H1 (cell line): Measurements from ENCODE around the gene TUT7. TPM values are rescaled to one million over a fixed set of nuclear protein-coding genes. Genes with fewer than 3 reads are reported as not detected.

Experiments
- CEBPB ChIP-seq: IDR thresholded peaks from 2 replicates; pipeline ENCODE4 v1.6.1; 2012; ENCODE audit warnings: low read depth, low read length
- EZH2 ChIP-seq: fragments of 200-600 bp; sonication (generic); IDR thresholded peaks from 2 replicates; pipeline ENCODE4 v1.7.1; 2012; ENCODE audit warnings: low read depth, mild to moderate bottlenecking, moderate library complexity, low read length, inconsistent platforms; ENCODE audit not compliant: severe bottlenecking
- JUND ChIP-seq: IDR thresholded peaks from 2 replicates; pipeline ENCODE4 v1.6.1; 2011; ENCODE audit warnings: mild to moderate bottlenecking, improper control_type of control experiment, low read length
- NANOG ChIP-seq: IDR thresholded peaks from 2 replicates; pipeline ENCODE4 v1.6.1; 2011; ENCODE audit warnings: low read length, low read depth, mild to moderate bottlenecking, inconsistent platforms; ENCODE audit not compliant: insufficient read depth, poor library complexity, severe bottlenecking
- POU5F1 ChIP-seq: IDR thresholded peaks from 2 replicates; pipeline ENCODE4 v1.6.1; 2011; ENCODE audit warnings: low read depth, mild to moderate bottlenecking, low read length, moderate library complexity
- RAD21 ChIP-seq, 2 experiments: IDR thresholded peaks in 1 of 2; conservative IDR thresholded peaks in 1 of 2; 2 replicates each; pipeline ENCODE4 v1.6.1; 2011; ENCODE audit warnings: low read depth in 2 of 2, low read length in 2 of 2, improper control_type of control experiment in 1 of 2, inconsistent platforms in 1 of 2, mild to moderate bottlenecking in 1 of 2, moderate library complexity in 1 of 2
- RFX5 ChIP-seq: IDR thresholded peaks from 2 replicates; pipeline ENCODE4 v1.6.1; 2011; ENCODE audit warnings: low read depth, low read length, improper control_type of control experiment, borderline replicate concordance
- RXRA ChIP-seq: IDR thresholded peaks from 2 replicates; pipeline ENCODE4 v1.6.1; 2011; ENCODE audit warnings: low read depth, mild to moderate bottlenecking, low read length, moderate library complexity; ENCODE audit not compliant: insufficient read depth
- SP4 ChIP-seq: IDR thresholded peaks from 2 replicates; pipeline ENCODE4 v1.6.1; 2012; ENCODE audit warnings: low read length, inconsistent platforms
- SRF ChIP-seq: IDR thresholded peaks from 2 replicates; pipeline ENCODE4 v1.6.1; 2011; ENCODE audit warnings: mild to moderate bottlenecking, low read depth, low read length, moderate library complexity
- ZNF274 ChIP-seq: IDR thresholded peaks from 2 replicates; pipeline ENCODE4 v1.7.0; 2012; ENCODE audit warnings: low read length, borderline replicate concordance; ENCODE audit errors: extremely low read depth
- polyA plus RNA-seq, 7 experiments: library from polyadenylated mRNA; depleted of rRNA in 3 of 7; stranded (reverse) in 5 of 7; unstranded in 2 of 7; fragments of >200 nt in 5 of 7; fragments of 200-250 nt in 2 of 7; gene quantifications; 1 replicate in 5 of 7; 2 replicates in 1 of 7; 4 replicates in 1 of 7; pipeline versions ENCODE4 v1.2.1 to v1.2.3, GENCODE V29; 2011 to 2013; ENCODE audit warnings: missing spikeins in 2 of 7, mixed read lengths in 2 of 7
- total RNA-seq: library from RNA; stranded (reverse); fragmentation: NEBNext Ultra II Directional; extraction: Animal tissue kit (Norgen Biotek cat#: 25700); gene quantifications from 2 replicates; pipeline ENCODE4 v1.2.1, GENCODE V29; 2021
- TF ChIP-seq, protein P1 (sequence below): IDR thresholded peaks from 2 replicates; pipeline ENCODE4 v1.6.1; 2012; ENCODE audit warnings: inconsistent platforms

Gene TUT7
- total and polyA plus RNA-seq, 2 of the 8 experiments (the other 6 are each of a cell fraction or from before 2014, with no cell fraction given): 4.8 to 19.3 TPM

DNA sequence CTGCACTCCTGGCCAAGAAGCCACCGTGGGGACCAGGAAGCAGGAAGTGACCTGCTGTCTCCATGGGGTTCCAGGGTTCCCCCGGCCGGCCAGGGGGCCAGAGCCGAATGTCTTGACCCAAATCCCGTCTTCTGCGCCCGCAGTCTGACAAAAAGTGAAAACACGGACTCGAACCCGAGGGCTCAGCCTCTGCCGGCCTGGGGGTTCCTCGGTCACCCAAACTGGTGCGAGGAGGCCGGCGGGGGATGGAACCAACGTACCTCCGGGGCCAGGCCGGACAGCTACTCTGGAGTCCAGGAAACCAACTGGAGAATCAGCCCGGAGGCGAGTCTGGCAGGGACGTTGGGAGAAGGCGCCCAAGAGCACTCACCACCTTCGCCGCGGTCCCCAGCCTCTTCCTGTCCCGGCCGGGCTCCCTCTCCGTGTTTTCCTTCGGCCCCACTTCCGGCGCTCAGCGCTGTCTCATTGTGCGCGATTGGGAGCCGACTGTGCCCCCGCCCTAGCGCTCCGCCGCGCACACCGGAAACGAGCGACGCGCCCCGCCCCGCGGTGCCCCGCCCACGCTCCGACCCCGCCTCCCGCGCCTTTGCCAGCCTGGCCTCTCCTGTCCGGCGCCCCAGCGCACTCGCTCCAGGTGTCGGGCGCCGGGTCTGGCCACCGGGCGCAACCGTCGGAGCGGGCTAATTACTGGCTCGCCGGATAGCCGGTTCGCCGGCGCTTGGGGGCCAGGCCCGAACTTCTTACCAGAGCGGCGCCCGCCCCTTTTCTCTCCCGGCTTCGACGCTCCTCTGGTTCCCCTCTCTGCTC, at the start of gene TUT7 (continued):
- TF ChIP-seq POU5F1 (no peak), NANOG (no peak), RFX5 (peak; percentile 56; the same call in 1 of the 2 replicates), EZH2 (no peak), SP4 (peak; percentile 86), JUND (no peak), RAD21 (IDR thresholded peaks at IDR 0.05 in 1 of 2, conservative IDR thresholded peaks at IDR 0.05 in 1 of 2; ENCODE audit: low read depth in 2 of 2, low read length in 2 of 2) (no peak), ZNF274 (no peak), RXRA (no peak), SRF (peak; percentile 64; the same call in 1 of the 2 replicates), CEBPB (no peak)
- TF ChIP-seq, protein P1, sequence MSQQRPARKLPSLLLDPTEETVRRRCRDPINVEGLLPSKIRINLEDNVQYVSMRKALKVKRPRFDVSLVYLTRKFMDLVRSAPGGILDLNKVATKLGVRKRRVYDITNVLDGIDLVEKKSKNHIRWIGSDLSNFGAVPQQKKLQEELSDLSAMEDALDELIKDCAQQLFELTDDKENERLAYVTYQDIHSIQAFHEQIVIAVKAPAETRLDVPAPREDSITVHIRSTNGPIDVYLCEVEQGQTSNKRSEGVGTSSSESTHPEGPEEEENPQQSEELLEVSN: peak; percentile 46; the same call in 1 of the 2 replicates
